Smooth muscle cell (in vitro differentiated cells): ENCODE data around the gene TENM4. TPM values are rescaled to one million over a fixed set of nuclear protein-coding genes. Genes with fewer than 3 reads are reported as not detected.

ENCODE experiments used
- DNase-seq: peaks from one replicate; lab custom pipeline; 2025; ENCODE audit not compliant: unreplicated experiment; lab: John Stamatoyannopoulos, UW
- H2AFZ ChIP-seq: fragments of 200-600 bp; sonication (generic); 2 replicates; pipeline ENCODE4 v1.6.0; 2016; ENCODE audit warnings: antibody characterized with exemption, low read depth, mild to moderate bottlenecking
- H3F3A ChIP-seq: fragments of 200-600 bp; sonication (generic); 2 replicates; pipeline ENCODE4 v1.6.0; 2017; ENCODE audit warnings: antibody characterized with exemption, low read depth
- H3K27ac ChIP-seq: fragments of 200-600 bp; sonication (generic); 2 replicates; pipeline ENCODE4 v1.5.1; 2016; ENCODE audit warnings: low read depth, mild to moderate bottlenecking
- H3K27me3 ChIP-seq: fragments of 200-600 bp; sonication (generic); 2 replicates; pipeline ENCODE4 v1.6.1; 2016; ENCODE audit warnings: low read depth, mild to moderate bottlenecking
- H3K36me3 ChIP-seq: fragments of 200-600 bp; sonication (generic); 2 replicates; pipeline ENCODE4 v1.5.1; 2016; ENCODE audit warnings: low read depth
- H3K4me1 ChIP-seq: fragments of 200-600 bp; sonication (generic); 2 replicates; pipeline ENCODE4 v1.5.1; 2016; ENCODE audit warnings: low read depth
- H3K4me2 ChIP-seq: fragments of 200-600 bp; sonication (generic); 2 replicates; pipeline ENCODE4 v1.6.0; 2016; ENCODE audit warnings: mild to moderate bottlenecking
- H3K4me3 ChIP-seq: fragments of 200-600 bp; sonication (generic); 2 replicates; pipeline ENCODE4 v1.5.1; 2016; ENCODE audit warnings: mild to moderate bottlenecking
- H3K79me2 ChIP-seq: fragments of 200-600 bp; sonication (generic); 2 replicates; pipeline ENCODE4 v1.6.0; 2016; ENCODE audit warnings: low read depth, mild to moderate bottlenecking
- H3K9ac ChIP-seq: fragments of 200-600 bp; sonication (generic); 2 replicates; pipeline ENCODE4 v1.6.0; 2016; ENCODE audit warnings: low read depth
- H3K9me3 ChIP-seq: fragments of 200-600 bp; sonication (generic); replicated peaks from 2 replicates; pipeline ENCODE4 v1.5.1; 2016; ENCODE audit warnings: low read depth
- H4K20me1 ChIP-seq: fragments of 200-600 bp; sonication (generic); 2 replicates; pipeline ENCODE4 v1.6.0; 2016; ENCODE audit warnings: low read depth
- WGBS: methylation state at CpG from one replicate; pipeline ENCODE4 v1.1.7; 2016; ENCODE audit warnings: low lambda C conversion rate; 5-methylcytosine and 5-hydroxymethylcytosine counted together
- polyA plus RNA-seq: library from polyadenylated mRNA; unstranded; fragments of >200 nt; fragmentation: Nextera tagmentation; extraction: Ambion mirVana; gene quantifications from 2 replicates; pipeline ENCODE4 v1.2.1, GENCODE V29; 2016
- total RNA-seq: library from RNA; depleted of rRNA; stranded (reverse); fragments of >200 nt; gene quantifications from 2 replicates; pipeline ENCODE4 v1.2.3, GENCODE V29; 2014
- TF ChIP-seq, protein P1 (sequence below): fragments of 200-600 bp; sonication (generic); IDR thresholded peaks from 2 replicates; pipeline ENCODE4 v1.5.1; 2017; ENCODE audit warnings: borderline replicate concordance, mild to moderate bottlenecking, antibody characterized with exemption; ENCODE audit not compliant: insufficient read depth, poor library complexity, severe bottlenecking

TENM4 gene
- total and polyA plus RNA-seq, 2 experiments from 2014 or later: 31.6 to 38.2 TPM

DNA sequence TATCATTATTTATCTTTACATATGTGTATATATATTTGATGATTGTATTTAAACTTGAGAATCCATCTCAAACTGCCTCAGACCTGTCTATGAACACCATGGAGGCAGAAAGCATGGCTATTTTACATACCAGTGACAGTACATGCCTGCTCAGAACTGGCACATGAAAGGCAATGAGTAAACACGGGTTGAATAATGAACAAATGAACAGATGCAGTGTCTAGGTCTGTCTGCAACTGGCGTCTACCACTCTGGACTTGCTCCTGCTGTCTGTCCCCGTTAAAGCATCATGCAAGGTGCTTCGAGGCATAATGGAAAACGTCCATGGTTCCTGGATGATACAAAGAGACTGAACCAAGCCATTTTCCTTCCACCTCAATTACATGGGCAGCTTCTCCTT is 594.6 kb downstream of the TENM4 start:
- Histone ChIP-seq H3K4me2 (no peak overlapping the region), H2AFZ (no peak overlapping the region), H3K9me3 (no peaks in the 10 kb centered on the region), H3K79me2 (no peaks in the 10 kb centered on the region), H3K4me1 (no peaks in the 10 kb centered on the region), H3K27ac (peak overlapping the region; percentile 51), H3K4me3 (no peak overlapping the region), H3K27me3 (no peaks in the 10 kb centered on the region), H3F3A (peaks cover 4% of the 10 kb centered on the region), H4K20me1 (no peaks in the 10 kb centered on the region), H3K9ac (no peak overlapping the region), H3K36me3 (no peaks in the 10 kb centered on the region)
- TF ChIP-seq, protein P1, sequence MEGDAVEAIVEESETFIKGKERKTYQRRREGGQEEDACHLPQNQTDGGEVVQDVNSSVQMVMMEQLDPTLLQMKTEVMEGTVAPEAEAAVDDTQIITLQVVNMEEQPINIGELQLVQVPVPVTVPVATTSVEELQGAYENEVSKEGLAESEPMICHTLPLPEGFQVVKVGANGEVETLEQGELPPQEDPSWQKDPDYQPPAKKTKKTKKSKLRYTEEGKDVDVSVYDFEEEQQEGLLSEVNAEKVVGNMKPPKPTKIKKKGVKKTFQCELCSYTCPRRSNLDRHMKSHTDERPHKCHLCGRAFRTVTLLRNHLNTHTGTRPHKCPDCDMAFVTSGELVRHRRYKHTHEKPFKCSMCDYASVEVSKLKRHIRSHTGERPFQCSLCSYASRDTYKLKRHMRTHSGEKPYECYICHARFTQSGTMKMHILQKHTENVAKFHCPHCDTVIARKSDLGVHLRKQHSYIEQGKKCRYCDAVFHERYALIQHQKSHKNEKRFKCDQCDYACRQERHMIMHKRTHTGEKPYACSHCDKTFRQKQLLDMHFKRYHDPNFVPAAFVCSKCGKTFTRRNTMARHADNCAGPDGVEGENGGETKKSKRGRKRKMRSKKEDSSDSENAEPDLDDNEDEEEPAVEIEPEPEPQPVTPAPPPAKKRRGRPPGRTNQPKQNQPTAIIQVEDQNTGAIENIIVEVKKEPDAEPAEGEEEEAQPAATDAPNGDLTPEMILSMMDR: no peak
- WGBS: 97% methylated on average over 5 of the region's 5 CpGs
- no peak for DNase-seq

DNA sequence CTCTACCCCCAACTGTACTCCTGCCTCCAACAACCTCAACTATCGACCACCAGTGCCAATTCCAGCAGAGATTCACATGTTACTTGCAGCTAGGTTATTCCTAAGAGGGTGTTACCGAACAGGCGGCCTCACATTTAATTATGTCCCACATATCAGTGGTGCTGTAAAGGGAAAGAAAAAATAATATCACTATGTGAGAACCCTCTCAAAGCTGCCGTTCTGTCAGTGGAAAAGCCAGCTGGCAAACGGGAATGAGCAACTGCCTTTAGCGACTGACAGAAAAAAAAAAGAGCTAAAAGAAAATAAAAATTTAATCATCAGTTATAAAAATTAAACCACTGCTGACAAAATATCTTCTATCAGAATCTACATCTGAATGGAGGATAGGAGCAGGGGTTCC is 595.3 kb downstream of the TENM4 start:
- Histone ChIP-seq H3K4me3 (no peak overlapping the region), H4K20me1 (no peaks in the 10 kb centered on the region), H3K9me3 (no peaks in the 10 kb centered on the region), H2AFZ (no peak overlapping the region), H3K36me3 (no peaks in the 10 kb centered on the region), H3K9ac (no peak overlapping the region), H3K27ac (no peak overlapping the region), H3K4me2 (no peak overlapping the region), H3F3A (peaks cover 11% of the 10 kb centered on the region), H3K27me3 (no peaks in the 10 kb centered on the region), H3K79me2 (no peaks in the 10 kb centered on the region), H3K4me1 (no peaks in the 10 kb centered on the region)
- no peak for DNase-seq
- TF ChIP-seq, protein P1: no peak
- 98% methylated on average over 6 of the region's 6 CpGs for WGBS

DNA sequence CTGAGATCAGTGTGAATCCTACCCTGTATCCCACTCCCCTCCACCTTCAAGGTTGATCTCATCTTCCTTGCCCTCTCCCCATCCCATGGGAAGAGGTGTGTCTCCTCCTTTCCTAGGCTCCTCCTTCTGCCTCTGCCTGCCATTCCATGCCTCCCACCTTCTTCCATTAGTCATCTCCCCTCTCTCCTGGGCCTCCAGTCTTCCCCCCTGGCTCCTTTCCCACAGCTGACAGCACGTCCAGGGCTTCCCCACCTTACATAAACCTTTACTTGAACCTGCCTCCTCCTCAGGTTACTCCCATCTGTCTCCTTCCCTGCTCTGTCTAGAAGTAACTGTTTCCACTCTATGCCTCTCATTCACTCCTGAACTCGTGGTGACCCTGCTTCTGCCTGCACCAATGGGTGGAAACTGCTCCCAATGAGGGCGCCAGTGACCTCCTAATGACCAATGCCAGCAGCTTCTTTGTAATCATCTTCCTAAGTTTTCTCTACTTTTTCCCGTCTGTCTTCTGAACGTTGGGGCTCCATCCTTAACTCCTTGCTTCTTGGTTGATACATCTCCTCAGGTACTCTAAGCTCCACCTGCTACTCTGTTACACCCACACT is 599.3 kb downstream of the TENM4 start:
- WGBS: 63% methylated on average over 5 of the region's 5 CpGs
- H3K27ac ChIP-seq: peak overlapping the region; percentile 70

More for the DNA sequence above, 599.3 kb downstream of the TENM4 start:
- H3F3A ChIP-seq: peaks cover 16% of the 10 kb centered on the region
- TF ChIP-seq, protein P1: no peak
- DNase-seq: no peak
- no peaks in the 10 kb centered on the region for H3K79me2 ChIP-seq
- no peak overlapping the region for H3K9ac ChIP-seq
- H4K20me1 ChIP-seq: no peaks in the 10 kb centered on the region
- H3K4me1 ChIP-seq: no peaks in the 10 kb centered on the region
- H3K9me3 ChIP-seq: no peaks in the 10 kb centered on the region
- peak overlapping the region; percentile 56 for H3K4me2 ChIP-seq
- no peaks in the 10 kb centered on the region for H3K27me3 ChIP-seq
- H3K4me3 ChIP-seq: no peak overlapping the region
- H3K36me3 ChIP-seq: no peaks in the 10 kb centered on the region
- no peak overlapping the region for H2AFZ ChIP-seq
